ENCODE data around the gene VWA5A.
"Not testable (repeated sequence)": the region's sequence is repeated elsewhere in the genome, so short reads cannot be mapped to it uniquely, and the experiment has no call there.

Gene VWA5A

DNA sequence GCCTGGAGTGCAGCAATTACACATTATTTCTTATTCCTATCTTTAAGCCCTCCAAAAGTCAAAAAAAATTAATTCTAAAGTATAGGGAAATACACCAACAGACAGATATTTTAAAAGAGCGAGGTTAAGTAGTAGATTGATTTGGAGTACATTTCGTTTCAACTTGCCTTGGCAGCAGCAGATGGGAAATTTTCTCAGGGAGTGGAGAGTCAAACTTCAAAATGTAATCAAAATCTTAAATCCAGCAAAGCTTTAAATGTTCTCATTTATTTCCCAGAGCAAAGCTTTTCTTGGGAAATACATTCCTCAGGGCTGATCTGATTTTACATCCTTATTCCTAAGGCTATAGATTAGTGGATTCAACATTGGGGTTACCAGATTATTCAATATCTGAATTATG, 21.9 kb upstream of the VWA5A start:
- DNase-seq: no peak

DNA sequence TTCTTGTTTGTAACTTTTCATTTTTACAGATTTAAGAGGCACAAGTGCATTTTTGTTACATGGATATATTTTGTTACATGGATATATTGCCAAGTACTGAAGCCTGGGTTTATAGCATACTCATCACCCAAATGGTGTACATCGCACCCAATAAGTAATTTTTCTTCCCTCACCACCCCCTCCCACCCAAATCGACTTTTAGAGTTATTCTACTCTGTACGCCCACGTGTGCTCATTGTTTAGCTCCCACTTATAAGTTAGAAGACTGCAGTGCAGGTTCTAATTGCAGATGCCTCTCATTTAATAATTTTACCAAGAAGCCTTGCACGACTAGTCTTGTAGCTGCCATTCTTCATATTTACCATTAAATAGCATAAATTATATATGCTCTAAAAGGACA, 20.5 kb upstream of the VWA5A start:
- no peak for DNase-seq

DNA sequence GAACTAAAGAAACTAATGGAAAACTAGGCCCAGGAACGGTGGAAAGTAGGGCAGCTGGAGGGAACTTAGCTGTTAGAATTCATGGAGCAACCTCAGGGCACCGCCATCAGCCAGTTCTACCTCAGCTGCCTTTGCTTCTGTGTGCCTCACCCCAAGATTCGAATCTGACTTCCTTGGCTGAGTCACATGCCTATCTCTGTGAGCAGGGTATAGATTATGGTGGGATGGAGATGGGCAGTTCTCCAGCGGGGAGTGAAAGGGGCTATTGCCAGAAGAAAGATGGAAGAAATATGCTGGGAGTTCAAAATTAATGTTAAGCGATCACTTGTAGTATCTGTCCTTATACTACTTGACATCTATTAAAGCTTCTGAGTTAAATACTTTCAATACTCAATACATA, 18.9 kb upstream of the VWA5A start:
- no peak for DNase-seq

DNA sequence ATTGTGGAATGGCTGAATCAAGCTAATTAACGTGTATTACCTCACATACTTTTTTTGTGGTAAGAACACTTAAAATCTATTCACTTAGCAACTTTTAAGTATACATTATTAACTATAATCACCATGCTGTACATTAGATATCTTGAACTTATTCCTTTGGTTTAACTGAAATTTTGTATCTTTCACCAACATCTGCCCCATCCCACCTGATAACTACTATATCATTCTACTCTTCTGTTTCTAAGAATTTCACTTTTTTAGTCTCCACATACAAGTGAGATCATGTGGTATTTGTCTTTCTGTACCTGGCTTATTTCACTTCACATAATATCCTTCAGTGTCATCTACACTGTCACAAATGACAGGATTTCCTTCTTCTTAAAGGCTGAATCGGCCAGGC, 17.1 kb upstream of the VWA5A start:
- no peak for DNase-seq

DNA sequence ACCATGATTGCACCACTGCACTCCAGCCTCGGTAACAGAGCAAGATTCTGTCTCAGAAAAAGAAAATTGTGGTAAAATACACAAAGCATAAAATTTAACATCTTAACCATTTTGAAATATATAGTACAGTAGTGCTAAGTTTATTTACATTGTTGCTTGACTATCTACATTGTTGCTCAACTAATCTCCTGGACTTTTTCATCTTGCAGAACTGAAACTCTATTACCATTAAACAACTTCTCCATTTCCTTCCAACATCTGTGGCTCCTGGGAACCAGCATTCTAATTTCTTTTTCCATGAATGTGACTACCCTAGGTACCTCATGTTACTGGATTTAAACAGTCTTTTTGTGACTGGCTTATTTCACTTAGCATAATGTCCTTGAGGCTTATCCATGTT, 13.5 kb upstream of the VWA5A start:
- DNase-seq: no peak

DNA sequence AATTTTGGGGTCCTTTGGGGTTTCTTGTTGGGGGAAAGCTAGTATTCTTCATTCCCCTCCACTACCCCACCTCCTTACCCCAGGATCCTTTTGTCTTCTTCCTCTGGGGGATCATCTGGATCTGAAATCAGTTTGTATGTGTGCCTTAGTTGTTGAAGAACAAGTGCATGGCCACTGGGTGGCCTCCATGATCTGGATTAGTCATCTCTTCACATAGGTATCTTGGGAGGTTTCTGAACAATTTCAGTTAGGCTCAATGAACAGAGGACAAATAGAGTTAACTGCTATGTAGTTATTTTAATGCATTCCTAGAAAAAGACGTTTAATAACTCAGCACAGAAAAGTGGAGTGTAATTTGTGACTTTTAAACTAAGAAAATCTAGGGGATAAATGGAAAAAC, 7.1 kb upstream of the VWA5A start:
- no peak for DNase-seq

DNA sequence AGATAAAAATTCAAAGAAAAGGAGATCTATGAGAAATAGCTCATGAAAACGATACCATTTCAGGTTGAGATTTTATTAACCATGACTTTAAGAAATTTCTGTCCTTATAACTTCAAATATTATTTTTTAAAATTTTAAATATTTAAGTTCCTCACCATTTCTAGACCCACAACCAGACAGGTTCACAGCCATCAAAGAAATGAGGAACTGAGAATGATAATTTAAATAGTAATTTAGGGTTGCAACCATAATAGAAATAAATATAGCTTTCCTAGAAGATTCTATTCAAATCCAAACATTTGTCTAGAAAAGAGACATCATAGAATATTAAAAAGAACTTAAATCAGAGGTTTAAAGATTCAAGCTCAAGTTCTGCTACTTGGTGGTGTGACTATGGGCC, 5.9 kb upstream of the VWA5A start:
- no peak for DNase-seq

DNA sequence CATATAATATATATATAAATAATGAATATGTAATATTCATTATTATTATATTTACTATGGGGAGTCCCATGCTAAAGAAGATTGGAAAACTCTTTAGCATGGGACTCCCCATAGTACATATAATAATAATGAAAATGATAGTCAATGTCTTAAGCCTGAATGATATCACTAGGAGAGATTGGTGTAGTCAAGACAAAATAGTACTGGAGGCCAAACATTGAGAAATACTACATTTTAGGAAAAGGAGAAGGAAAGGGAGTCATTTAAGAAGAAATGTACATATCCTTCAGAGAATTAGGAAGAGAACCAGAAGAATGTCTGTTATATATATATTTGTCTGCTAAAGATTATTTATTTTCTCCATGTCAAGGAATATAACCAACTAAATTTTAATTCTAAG, 5.0 kb upstream of the VWA5A start:
- DNase-seq: no peak

DNA sequence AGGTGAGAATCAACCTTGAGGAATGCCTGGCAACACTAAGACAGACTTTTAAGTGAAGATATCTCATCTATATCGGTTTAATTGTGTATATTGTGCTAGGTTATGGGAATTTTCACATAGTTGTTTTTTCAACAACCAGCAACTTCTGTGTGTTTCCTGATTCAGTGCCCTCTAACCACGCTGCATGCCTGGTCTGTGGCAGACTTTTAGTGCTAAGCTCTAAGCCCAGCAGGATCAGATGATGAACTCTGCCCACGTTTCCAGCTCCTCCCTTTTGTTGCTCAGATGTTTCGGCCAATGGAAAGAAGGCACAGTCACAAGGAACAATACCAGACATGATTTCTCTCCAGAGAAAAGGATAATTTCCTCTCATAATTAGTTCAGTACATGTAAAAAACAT, 1.4 kb upstream of the VWA5A start:
- no peak for DNase-seq

DNA sequence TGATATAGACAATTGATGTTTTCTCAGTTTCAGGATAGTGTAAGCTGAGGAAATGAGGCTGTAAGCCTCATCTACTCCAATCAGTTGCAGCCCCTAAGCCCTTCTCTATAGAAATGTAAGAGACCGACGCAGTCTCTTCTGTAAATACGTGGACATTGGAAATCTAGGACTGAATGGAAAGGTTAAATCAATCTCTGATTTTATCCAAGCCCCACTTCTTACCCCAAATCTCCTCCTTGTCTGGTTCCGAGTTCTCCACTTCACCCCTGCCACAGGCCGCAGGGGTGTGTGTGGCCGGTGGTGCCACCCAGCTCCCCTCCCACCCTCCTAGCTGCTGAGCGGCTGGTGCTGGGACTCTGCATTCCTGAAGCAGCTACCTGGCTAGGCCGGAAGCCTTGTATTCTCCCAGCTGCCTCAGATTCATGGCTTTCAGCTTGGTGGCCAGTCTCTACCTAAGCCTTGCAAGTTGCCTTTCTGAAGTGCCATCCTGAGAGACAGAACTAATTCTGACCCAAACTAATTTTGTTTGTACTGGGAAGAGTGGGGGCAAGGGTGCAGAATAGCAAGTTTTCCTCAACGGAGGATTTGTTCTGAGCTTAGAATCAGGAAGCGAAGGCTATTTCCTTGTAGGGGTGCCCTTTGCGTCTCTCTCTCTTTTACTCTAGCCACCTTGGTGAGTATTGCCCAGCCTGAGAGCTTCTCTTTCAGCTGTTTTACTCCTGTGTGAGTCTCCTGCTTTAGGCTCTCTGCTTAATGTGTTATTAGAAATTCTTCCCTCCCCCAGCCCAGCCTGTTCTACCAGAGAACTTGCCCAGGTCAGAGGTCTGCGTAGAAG, 749 bp downstream of the VWA5A start:
- DNase-seq: peak; percentile 25

DNA sequence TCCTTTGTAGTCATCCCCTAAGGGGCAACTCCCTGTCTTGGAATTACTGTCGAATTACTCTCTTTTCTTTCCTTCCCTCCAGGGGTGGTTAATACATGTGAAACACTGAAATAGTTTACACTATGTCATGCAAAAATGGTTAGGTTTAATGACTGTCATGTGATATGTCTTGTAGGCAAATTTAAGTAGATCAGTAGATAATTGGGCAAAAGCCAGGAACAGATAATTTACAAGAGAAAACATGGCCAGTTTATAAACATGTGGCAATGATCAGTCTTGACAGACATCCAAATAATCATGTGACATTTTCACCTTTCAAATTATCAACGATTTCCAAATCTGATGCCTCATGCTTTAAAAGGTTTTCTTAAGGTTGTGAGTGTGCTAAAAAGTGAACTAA, 3.9 kb downstream of the VWA5A start:
- DNase-seq: no peak

DNA sequence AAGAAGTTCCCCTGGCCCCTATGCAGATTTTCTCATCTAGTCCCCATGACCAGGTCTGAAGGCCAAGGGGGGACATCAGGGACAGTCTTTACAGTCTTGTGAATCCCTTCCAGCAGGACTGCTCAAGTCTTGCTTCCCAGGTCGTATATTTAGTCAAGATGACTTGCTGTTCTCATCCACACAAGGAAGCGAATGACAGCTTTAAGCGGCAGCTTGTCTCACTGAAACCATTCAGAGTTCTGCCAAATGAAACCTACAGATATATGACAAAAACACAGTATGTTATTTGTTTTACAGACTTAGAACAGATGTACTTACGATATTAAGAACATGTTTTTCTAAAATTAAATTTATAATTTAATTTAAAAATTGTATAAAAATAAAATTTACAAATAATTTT, 5.6 kb downstream of the VWA5A start:
- DNase-seq: no peak

DNA sequence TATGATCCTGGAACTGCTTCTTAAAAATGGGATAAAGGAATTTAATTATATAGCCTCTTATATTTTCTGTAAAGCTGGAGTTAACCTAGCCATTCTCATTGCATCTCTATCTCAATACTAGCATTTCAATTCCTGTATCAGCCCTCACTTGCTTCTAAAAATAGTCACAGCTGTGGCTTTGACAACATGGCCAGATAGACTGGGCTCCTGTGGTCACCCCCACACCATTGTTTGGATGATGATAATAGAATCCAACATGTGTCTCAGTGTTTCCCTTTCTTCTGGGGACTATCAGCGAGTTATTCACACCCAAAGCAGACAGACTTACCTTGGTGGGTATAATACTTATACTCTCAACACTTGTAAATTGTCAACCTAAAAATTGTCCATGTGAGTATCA, 6.9 kb downstream of the VWA5A start:
- no peak for DNase-seq

DNA sequence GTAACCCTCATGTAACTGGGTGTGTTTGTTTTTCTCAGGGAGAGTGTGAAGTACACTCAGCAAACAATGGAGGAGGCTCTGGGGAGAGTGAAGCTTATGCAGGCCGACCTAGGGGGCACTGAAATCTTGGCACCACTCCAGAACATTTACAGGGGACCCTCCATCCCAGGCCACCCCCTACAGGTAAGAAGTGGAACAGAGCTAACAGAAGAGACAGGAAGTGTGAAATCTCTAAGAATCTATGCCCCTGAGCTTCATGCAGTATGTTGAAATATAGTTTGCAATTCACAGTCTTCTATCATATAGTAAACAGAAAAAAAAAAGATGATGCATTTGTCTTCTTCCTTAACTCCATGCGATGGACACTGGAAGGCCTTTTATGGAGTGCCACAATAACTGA, 8.4 kb downstream of the VWA5A start:
- no peak for DNase-seq

DNA sequence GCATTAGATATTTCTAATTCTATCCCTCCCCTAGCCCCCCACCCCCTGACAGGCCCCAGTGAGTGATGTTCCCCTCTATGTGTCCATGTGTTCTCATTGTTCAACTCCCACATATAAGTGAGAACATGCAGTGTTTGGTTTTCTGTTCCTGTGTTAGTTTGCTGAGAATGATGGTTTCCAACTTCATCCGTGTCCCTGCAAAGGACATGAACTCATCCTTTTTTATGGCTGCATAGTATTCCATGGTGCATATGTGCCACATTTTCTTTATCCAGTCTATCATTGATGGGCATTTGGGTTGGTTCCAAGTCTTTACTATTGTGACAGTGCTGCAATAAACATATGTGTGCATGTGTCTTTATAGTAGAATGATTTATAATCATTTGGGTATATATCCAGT, 11.9 kb downstream of the VWA5A start:
- DNase-seq: not testable (repeated sequence)

DNA sequence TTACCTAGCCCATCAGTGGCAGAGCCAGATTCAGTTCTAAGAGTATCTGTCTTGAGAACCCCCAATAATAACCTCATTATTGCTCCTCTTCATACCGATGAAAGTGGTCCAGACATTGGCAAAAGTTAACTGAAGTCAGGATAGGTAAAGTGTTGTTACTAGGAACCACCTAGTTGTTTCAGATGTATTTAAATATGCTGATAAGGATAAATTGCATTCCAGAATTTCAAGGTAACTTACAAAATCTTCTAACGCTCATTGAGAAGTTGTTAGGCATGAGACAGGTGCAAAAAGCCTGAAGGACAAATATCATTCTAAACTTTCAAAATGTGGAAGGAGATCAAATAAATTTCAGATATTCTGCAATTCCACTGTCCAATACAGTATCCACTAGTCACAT, 27.8 kb downstream of the VWA5A start:
- DNase-seq: no peak

DNA sequence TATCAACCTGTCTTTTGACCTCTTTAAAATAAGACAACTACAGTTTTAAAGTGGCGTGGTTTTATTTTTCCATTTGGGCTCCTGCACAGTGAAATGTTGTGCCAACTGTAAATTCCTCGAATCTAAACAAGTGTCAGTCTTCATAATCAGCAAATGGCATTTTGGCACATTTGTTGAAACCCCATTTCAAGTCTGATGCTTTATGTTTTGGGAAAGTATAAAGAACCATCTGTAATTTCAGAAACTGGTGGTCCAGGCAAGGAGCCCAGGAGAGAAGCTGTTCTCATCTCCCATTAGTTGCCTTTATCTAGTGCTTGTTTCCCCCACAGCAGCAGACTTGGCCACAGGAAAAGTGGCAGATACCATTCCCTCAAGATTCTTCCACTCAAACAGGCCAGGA, 32.7 kb downstream of the VWA5A start:
- DNase-seq: no peak

DNA sequence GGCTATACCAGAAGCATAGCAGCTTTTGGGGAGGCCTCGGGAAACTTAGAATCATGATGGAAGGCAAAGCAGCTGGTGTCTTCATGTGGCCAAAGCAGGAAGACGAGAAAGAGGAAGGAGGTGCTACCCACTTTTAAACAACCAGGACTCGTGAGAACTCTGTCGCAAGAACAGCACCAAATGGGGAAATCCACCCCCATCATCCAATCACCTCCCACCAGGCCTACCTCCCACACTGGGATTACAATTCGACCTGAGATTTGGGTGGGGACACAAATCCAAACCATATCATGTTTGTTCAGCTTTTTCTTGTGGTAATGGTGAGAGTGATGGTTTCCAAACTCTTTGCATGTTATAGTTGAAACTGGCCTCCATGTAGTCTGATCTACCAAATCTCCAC, 35.4 kb downstream of the VWA5A start:
- no peak for DNase-seq

DNA sequence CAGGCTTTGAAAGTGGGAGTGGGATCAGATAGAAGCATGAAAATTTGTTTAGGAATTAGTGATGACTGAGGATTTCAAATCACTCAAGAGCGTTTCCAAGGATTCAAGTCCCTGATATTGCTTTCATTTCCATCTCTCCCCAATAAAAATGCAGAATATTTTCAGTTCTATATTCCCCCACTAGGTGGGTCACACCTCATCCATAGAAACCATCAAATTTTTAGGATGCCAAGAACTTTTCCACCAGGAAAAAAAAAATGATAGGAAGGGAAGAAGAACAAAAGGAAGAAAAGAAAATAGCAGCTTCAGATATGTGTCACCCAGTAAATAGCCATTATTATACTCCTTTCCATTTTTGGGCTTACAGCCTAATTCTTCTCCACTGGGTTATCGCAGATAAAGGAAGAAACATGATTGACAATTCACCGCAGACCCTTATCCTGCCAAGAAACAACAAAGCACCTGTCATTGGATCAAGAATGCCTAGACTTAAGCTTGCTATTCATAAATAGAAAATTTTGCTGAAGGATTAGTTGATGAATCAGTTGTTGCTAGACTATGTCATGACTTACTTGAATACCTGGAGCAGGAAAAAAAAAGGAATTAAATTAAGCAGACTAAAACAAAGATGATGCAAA, 37.6 kb downstream of the VWA5A start:
- no peak for DNase-seq

DNA sequence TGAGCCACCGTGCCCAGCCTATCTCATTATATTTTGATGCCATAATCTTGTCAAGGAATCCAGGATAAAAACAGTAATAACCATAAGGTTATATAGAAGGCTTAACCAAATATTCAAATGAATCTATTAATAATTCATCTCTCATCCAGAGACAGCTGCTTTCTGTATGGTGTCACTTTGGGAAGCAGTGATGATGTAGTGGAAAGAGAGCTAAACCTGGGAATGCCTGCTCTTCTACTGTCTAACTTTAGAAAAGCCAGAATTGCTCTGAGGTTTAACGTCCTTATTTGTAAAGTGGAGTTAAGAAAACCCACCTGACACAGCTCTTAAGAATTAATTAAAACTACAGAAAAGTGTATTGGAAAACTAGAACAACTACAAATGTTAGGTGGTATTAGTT, 38.6 kb downstream of the VWA5A start:
- no peak for DNase-seq

DNA sequence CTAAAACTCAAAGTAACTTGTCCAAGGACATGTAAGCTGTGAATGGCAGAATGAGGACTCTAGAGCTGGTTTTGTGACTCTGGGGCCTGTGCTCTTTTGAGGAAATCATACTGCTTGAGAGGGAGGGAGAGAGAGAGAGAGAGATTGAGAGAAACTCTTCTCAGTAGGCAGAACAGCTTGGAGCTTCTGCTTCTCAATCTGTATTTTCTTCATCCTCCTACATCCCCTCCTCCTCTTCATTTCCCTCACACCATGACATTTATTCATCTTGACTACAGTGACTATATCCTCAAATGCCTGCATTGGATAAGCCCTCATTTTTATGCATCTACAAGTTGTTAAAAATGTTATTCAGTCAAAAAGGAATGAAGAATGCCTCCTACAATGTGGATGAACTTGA, 44.2 kb downstream of the VWA5A start:
- DNase-seq: no peak

DNA sequence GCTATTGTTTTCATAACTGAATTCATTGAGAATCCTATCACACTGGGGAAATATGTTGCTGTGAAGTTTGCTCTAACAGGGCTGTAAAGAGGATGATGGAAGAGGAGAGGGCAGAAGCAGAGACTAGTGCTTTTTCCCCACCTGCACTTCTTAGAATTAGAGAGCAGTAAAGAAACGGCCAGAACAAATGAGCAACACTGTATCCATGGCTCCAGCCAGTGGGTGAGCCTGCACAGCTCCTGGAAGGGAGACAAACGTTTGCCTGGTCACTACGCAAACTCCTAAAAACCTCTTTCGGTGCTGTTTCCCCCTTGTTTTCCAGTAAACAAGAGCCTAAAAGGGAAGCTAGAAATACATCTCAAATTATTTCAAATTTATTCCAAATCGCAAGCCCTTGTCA, 45.7 kb downstream of the VWA5A start:
- DNase-seq: no peak

DNA sequence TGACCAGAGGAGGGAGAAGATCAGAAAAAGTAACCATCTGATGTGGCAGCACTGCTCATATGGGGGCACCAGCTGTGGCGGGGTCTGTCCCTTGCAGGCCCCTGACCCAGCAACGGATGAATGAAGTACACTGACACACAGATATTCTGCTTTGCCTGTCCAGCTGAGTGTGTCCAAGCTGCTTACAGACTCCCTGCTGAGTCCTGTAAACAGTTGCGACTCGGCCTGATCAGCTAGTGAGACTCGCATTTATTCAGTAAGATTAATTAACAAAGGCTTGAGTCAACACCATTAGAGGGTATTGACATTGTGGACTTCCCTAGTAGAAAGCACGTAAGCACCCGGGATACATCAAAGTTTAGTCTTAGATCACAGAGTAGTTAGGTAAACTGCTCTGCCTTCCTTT, 52.6 kb downstream of the VWA5A start:
- no peak for DNase-seq

DNA sequence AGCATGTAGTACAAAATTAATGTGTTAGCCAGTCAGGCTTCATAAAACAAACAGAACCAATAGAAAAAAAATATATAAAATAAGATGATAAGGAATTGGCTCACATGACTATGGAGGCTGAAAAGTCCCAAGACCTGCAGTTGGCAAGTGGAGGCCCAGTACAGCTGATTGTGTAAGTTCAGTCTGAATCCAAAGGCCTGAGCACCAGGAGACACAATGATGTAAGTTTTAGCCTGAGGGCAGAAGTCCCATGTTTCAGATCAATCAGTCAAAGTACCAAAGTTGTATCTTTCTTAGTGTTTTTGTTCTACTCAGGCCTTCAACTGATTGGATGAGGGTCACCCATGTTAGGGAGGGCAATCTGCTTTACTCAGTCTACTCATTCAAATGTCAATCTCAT, 53.5 kb downstream of the VWA5A start:
- DNase-seq: no peak

DNA sequence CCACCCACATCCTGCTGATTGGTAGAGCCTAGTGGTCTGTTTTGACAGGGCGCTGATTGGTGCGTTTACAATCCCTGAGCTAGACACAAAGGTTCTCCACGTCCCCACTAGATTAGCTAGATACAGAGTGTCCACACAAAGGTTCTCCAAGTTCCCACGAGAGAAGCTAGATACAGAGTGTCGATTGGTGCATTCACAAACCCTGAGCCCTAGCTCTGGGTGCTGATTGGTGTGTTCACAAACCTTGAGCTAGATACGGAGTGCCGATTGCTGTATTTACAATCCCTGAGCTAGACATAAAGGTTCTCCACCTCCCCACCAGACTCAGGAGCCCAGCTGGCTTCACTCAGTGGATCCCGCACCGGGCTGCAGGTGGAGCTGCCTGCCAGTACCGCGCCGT, 55.1 kb downstream of the VWA5A start:
- DNase-seq: not testable (repeated sequence)
